Measurements from ENCODE around the gene CMTM5.

DNA sequence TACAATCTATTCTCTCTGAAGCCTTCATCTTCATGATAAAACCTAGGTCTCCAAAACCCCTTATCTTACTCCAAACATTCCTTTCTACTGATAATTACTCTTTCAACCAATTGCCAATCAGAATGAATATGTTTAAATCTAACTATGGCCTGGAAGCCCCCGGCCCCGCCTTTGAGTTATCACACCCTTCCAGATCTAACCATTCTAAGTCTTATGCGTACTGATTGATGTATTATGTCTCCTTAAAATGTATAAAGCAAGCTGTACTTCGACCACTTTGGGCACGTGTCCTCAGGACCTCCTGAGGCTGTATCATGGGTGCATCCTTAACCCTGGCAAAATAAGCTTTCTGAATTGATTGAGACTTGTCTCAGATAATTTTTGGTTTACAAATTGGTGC lies 41.2 kb upstream of the CMTM5 start:
- no peak for TF ChIP-seq POLR2AphosphoS5 (IDR thresholded peaks at IDR 0.05; ENCODE audit: low read depth, low read length)
- TF ChIP-seq REST (IDR thresholded peaks at IDR 0.05; ENCODE audit: insufficient read depth in 1 of 2, low read depth in 2 of 2, low read length in 2 of 2) = no peak

Data from PFSK-1 (cell line).